Activated CD8-positive, alpha-beta T cell treated with anti-CD3 and anti-CD28 coated beads for 36 hours (primary cell): ENCODE results near the gene MTFR1L. TPM values are rescaled to one million over a fixed set of nuclear protein-coding genes. Genes with fewer than 3 reads are reported as not detected.

ENCODE experiments used
- ATAC-seq: fragments of 200-7000 bp; cut with Tn5 transposase; one replicate; pipeline ENCODE4 v1.10.0; 2021; ENCODE audit warnings: mild to moderate bottlenecking, moderate library complexity
- CTCF ChIA-PET: fragments of 350-600 bp; sonication (Branson Sonifier 250); formaldehyde crosslinking; loops from one replicate; lab custom pipeline; 2021; ENCODE audit warnings: antibody characterized with exemption; lab: Charles Lee
- POLR2A ChIA-PET: fragments of 350-600 bp; sonication (Branson Sonifier 250); formaldehyde crosslinking; loops from one replicate; lab custom pipeline; 2021; ENCODE audit warnings: antibody characterized with exemption; lab: Charles Lee
- DNase-seq: peaks from one replicate; pipeline ENCODE4 v3.0.0-alpha.2; 2020
- H3K27ac Mint-ChIP-seq: one replicate; pipeline ENCODE4 v1.8.0; 2021; ENCODE audit warnings: mild to moderate bottlenecking, mixed read lengths
- H3K27me3 Mint-ChIP-seq: one replicate; pipeline ENCODE4 v1.8.0; 2021; ENCODE audit warnings: mixed read lengths
- H3K36me3 Mint-ChIP-seq: one replicate; pipeline ENCODE4 v1.8.0; 2021; ENCODE audit warnings: low read depth, mixed read lengths
- H3K4me1 Mint-ChIP-seq: one replicate; pipeline ENCODE4 v1.8.0; 2021; ENCODE audit warnings: low read depth, mixed read lengths
- H3K4me3 Mint-ChIP-seq: one replicate; pipeline ENCODE4 v1.8.0; 2021; ENCODE audit warnings: mild to moderate bottlenecking, moderate library complexity, mixed read lengths
- H3K9me3 Mint-ChIP-seq: one replicate; pipeline ENCODE4 v1.8.0; 2021; ENCODE audit warnings: mixed read lengths
- intact Hi-C: fragments of 100-400 bp; cut with micrococcal nuclease; formaldehyde crosslinking; loops from one replicate; pipeline ENCODE4 v1.10.0; 2022
- total RNA-seq, 2 experiments: library from RNA; stranded (reverse); gene quantifications; one replicate each; pipeline ENCODE4 v1.2.3, GENCODE V29; 2021
- TF ChIP-seq, protein P1 (sequence below): fragments of 200-600 bp; IDR thresholded peaks from one replicate; pipeline ENCODE4 v1.8.0; 2022; ENCODE audit warnings: antibody characterized with exemption, mild to moderate bottlenecking

Gene MTFR1L
- total RNA-seq, 2 experiments from 2014 or later, result 25.6 to 27.4 TPM

DNA sequence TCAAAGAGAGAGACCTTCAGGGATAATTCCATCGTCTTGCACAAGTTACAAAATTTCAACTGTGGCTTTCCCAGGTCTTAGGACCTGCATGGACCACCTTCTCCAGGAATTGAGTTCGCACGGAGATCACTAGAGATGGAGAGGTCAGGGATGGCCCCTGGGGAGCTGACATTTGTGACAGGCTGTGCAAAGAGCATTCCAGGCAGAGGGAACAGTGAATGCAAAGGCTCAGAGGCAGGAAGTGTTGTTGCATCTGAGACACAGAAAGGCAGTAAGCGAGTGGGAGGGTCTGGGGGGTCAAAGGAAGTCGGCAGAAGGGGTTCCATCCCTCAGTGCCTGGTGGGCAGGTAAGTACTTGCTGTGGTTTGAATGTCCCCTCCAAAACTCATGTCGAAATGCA, 29.3 kb upstream of the MTFR1L start:
- Mint-ChIP-seq H3K4me1 (peaks cover 12% of the 10 kb centered on the region), H3K27ac (no peak overlapping the region), H3K4me3 (no peak overlapping the region), H3K9me3 (no peaks in the 10 kb centered on the region), H3K36me3 (no peaks in the 10 kb centered on the region), H3K27me3 (no peaks in the 10 kb centered on the region)
- CTCF ChIA-PET, result no interaction called here
- ATAC-seq (no peak), DNase-seq (no peak)
- POLR2A ChIA-PET, result interaction anchor here (1.2 kb wide), 1 partner anchor 11 kb away, joined by 3 read pairs; no protein-coding TSS in a partner anchor
- intact Hi-C loops, result loop anchor here (10.0 kb wide), 1 partner anchor 76 kb away; no protein-coding TSS in a partner anchor
- TF ChIP-seq, protein P1, sequence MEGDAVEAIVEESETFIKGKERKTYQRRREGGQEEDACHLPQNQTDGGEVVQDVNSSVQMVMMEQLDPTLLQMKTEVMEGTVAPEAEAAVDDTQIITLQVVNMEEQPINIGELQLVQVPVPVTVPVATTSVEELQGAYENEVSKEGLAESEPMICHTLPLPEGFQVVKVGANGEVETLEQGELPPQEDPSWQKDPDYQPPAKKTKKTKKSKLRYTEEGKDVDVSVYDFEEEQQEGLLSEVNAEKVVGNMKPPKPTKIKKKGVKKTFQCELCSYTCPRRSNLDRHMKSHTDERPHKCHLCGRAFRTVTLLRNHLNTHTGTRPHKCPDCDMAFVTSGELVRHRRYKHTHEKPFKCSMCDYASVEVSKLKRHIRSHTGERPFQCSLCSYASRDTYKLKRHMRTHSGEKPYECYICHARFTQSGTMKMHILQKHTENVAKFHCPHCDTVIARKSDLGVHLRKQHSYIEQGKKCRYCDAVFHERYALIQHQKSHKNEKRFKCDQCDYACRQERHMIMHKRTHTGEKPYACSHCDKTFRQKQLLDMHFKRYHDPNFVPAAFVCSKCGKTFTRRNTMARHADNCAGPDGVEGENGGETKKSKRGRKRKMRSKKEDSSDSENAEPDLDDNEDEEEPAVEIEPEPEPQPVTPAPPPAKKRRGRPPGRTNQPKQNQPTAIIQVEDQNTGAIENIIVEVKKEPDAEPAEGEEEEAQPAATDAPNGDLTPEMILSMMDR, result no peak

DNA sequence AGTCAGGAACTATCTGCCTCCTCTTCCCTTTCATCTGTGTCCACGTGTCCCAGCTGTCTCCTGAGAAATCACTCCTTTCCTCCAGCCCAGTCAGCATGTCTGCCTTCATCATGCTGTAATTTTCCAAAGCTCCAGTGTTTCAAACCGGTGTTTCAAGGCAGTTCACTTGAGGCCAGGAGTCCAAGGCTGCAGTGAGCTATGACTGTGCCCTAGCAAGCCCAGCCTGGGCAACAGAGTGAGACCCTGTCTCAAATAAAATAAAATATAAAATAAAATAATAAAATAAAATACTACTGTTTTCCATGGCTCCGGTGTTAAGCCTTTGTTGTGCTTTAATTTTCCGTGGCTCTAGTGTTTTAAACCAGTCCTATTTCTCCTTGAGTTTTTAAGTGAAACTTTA, 27.6 kb upstream of the MTFR1L start:
- intact Hi-C loops, result loop anchor here (10.0 kb wide), 1 partner anchor 77 kb away; no protein-coding TSS in a partner anchor
- ATAC-seq, result no peak
- no peak for DNase-seq
- TF ChIP-seq, protein P1, result no peak
- Mint-ChIP-seq H3K27me3 (no peaks in the 10 kb centered on the region), H3K9me3 (no peaks in the 10 kb centered on the region), H3K36me3 (no peaks in the 10 kb centered on the region), H3K27ac (no peak overlapping the region), H3K4me1 (peaks cover 25% of the 10 kb centered on the region), H3K4me3 (no peak overlapping the region)
- ChIA-PET CTCF (interaction anchor here (1.2 kb wide), 1 partner anchor 9 kb away, joined by 4 read pairs; no protein-coding TSS in a partner anchor), POLR2A (interaction anchor here (0.7 kb wide), 1 partner anchor 194 kb away, joined by 3 read pairs; no protein-coding TSS in a partner anchor)

DNA sequence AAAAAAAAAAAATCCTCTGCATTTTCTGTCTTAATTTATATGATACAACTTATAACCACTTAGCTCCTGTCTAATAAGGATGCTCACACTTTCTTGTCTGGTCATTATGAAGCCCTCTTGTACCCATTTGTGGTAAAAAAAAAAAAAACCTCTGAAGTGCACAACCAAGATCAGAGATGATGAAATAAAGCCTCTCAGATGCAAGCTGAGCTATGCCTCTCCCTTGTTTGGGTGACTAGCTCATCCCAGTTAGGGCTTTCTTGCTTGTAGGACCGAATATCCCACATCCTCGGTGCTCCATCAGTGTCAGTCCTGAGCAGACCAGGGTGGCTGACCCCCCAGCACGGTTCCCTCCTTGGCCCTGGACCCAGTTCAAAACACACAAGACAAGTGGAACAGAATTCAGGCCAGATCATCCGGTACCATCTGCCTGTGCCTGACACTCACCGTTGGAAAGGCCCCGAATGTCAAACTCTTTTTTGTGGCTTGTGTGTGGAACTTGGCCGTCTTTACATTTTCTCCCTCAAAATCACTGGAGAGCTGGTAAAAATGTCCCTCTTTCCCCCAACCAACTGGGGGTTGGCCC, 26.1 kb upstream of the MTFR1L start:
- TF ChIP-seq, protein P1, result no peak
- no peaks in the 10 kb centered on the region for H3K27me3 Mint-ChIP-seq
- no peak overlapping the region for H3K27ac Mint-ChIP-seq
- no peak for ATAC-seq
- POLR2A ChIA-PET, result interaction anchor here (0.6 to 0.7 kb wide), 2 partner anchors 63 to 352 kb away, joined by 3 read pairs; no protein-coding TSS in a partner anchor
- CTCF ChIA-PET, result interaction anchor here (0.8 to 1.5 kb wide), 4 partner anchors 8 to 175 kb away, joined by 3 read pairs; no protein-coding TSS in a partner anchor
- intact Hi-C loops, result loop anchor here (10.0 kb wide), 1 partner anchor 79 kb away; no protein-coding TSS in a partner anchor
- DNase-seq, result no peak
- H3K36me3 Mint-ChIP-seq, result no peaks in the 10 kb centered on the region
- peaks cover 35% of the 10 kb centered on the region for H3K4me1 Mint-ChIP-seq
- no peaks in the 10 kb centered on the region for H3K9me3 Mint-ChIP-seq
- H3K4me3 Mint-ChIP-seq, result no peak overlapping the region

DNA sequence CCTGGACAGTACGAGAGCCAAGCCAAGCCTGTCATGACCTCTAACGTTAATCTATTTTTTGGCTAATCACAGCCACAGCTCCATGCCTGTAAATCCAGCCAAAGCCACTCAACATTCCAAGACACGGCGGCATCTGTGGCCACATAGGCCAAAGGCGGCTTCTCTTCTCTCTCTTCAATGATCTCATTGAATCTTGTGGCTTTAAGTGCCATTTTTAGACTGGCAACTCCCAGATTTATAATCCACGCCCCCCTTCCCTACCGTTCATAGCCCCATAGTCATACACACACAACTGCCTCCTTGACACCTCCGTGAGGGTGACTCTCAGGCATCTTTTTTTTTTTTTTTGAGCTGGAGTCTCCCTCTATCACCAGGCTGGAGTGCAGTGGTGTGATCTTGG, 25.4 kb upstream of the MTFR1L start:
- no peak overlapping the region for H3K4me3 Mint-ChIP-seq
- TF ChIP-seq, protein P1, result no peak
- no peaks in the 10 kb centered on the region for H3K9me3 Mint-ChIP-seq
- ChIA-PET CTCF (interaction anchor here (1.0 to 1.5 kb wide), 3 partner anchors 20 to 173 kb away, joined by 3 read pairs; no protein-coding TSS in a partner anchor), POLR2A (no interaction called here)
- DNase-seq (no peak), ATAC-seq (no peak)
- intact Hi-C loops, result loop anchor here (10.0 kb wide), 1 partner anchor 80 kb away; no protein-coding TSS in a partner anchor
- no peaks in the 10 kb centered on the region for H3K27me3 Mint-ChIP-seq
- peaks cover 35% of the 10 kb centered on the region for H3K4me1 Mint-ChIP-seq
- no peak overlapping the region for H3K27ac Mint-ChIP-seq
- H3K36me3 Mint-ChIP-seq, result no peaks in the 10 kb centered on the region

DNA sequence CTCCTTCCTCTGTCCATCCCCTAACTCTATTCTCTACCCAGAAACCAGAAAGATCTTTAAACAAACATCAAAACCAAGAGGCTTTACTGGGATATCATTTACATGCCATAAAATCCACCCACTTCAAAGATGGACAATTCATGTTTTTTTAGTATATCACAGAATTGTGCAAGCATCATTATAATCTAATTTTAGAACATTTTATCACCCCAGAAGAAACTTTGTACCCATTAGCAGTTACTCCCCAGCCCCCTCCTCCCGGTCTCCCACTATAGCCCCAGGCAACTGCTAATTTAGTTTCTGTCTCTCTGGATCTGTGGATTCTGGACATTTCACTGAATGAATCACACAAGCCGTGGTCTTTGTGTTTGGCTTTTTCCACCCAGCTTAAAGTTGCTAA, 24.5 kb upstream of the MTFR1L start:
- intact Hi-C loops, result loop anchor here (5.0 to 10.0 kb wide), 4 partner anchors 80 to 188 kb away; no protein-coding TSS in a partner anchor
- Mint-ChIP-seq H3K4me1 (peaks cover 35% of the 10 kb centered on the region), H3K4me3 (no peak overlapping the region), H3K9me3 (no peaks in the 10 kb centered on the region), H3K27me3 (no peaks in the 10 kb centered on the region), H3K27ac (no peak overlapping the region), H3K36me3 (no peaks in the 10 kb centered on the region)
- ChIA-PET POLR2A (interaction anchor here (0.9 kb wide), 1 partner anchor 18 kb away, joined by 3 read pairs; no protein-coding TSS in a partner anchor), CTCF (interaction anchor here (1.2 to 1.8 kb wide), 8 partner anchors 9 to 292 kb away, joined by 3 to 5 read pairs (median 4); no protein-coding TSS in a partner anchor)
- TF ChIP-seq, protein P1, result no peak
- DNase-seq, result no peak
- no peak for ATAC-seq
